Stimulated activated naive CD8-positive, alpha-beta T cell treated with anti-CD3 and anti-CD28 coated beads, Interleukin-15, Interleukin-2, amounts not matched to agents 100 U/mL and 50 U/mL, for 24 hours (primary cell): Measurements from ENCODE around the gene TTLL9.

Source experiments
- ATAC-seq: fragments of 150-1000 bp; cut with Tn5 transposase; one replicate; pipeline ENCODE4 v1.10.0; 2021
- DNase-seq: peaks from one replicate; pipeline ENCODE4 v3.0.0; 2021

Gene TTLL9

GRCh38 chr20:31836853-31837608, 33.4 kb upstream of the TTLL9 start:
- no peak for ATAC-seq
- no peak for DNase-seq

- ATAC-seq: no peak
- DNase-seq: no peak
These were observed 32.5 kb upstream of the TTLL9 start for GRCh38 chr20:31837896-31838397.

- DNase-seq (no peak), ATAC-seq (no peak)
These were observed 31.7 kb upstream of the TTLL9 start for GRCh38 chr20:31838646-31839292.

- no peak for DNase-seq
- no peak for ATAC-seq
These were observed 30.5 kb upstream of the TTLL9 start for GRCh38 chr20:31839782-31840487.

- no peak for ATAC-seq
- DNase-seq: no peak
These were observed 29.3 kb upstream of the TTLL9 start for GRCh38 chr20:31840906-31841816.

GRCh38 chr20:31841928-31842327, 28.5 kb upstream of the TTLL9 start:
- DNase-seq (no peak), ATAC-seq (no peak)

- no peak for ATAC-seq
- DNase-seq: no peak
These were observed 27.8 kb upstream of the TTLL9 start for GRCh38 chr20:31842471-31843157.

GRCh38 chr20:31843288-31843687, 27.1 kb upstream of the TTLL9 start:
- ATAC-seq (no peak), DNase-seq (no peak)

GRCh38 chr20:31843881-31844280, 26.6 kb upstream of the TTLL9 start:
- DNase-seq (no peak), ATAC-seq (no peak)

- DNase-seq (no peak), ATAC-seq (no peak)
These were observed 25.6 kb upstream of the TTLL9 start for GRCh38 chr20:31844737-31845299.

- ATAC-seq (no peak), DNase-seq (no peak)
These were observed 25.1 kb upstream of the TTLL9 start, which contains the start of gene FOXS1 for GRCh38 chr20:31845300-31845863. FOXS1 (minus strand) TSS chr20:31845604; CDS start chr20:31845542, 62 bp downstream.

GRCh38 chr20:31846793-31847138, 23.7 kb upstream of the TTLL9 start:
- ATAC-seq: no peak
- DNase-seq: no peak

- no peak for DNase-seq
- ATAC-seq: no peak
These were observed 22.1 kb upstream of the TTLL9 start for GRCh38 chr20:31848088-31848999.

- no peak for DNase-seq
- ATAC-seq: no peak
These were observed 21.0 kb upstream of the TTLL9 start for GRCh38 chr20:31849306-31849930.

GRCh38 chr20:31851240-31851955, 19.0 kb upstream of the TTLL9 start:
- ATAC-seq (no peak), DNase-seq (no peak)

GRCh38 chr20:31853481-31853880, 17.0 kb upstream of the TTLL9 start:
- no peak for DNase-seq
- ATAC-seq: no peak

GRCh38 chr20:31856516-31856915, 13.9 kb upstream of the TTLL9 start:
- no peak for ATAC-seq
- no peak for DNase-seq
